Fibroblast of mammary gland (primary cell): Measurements from ENCODE around the gene IFFO2.

Experiments used
- DNase-seq: peaks from one replicate; pipeline ENCODE4 v3.0.0-alpha.2; 2010; ENCODE audit warnings: low read depth
- H3K4me3 ChIP-seq: 2 replicates; pipeline ENCODE4 v1.5.1; 2011; ENCODE audit warnings: low read depth, mild to moderate bottlenecking, low read length, moderate library complexity; ENCODE audit not compliant: control insufficient read depth
- TF ChIP-seq, protein P1 (sequence below): conservative IDR thresholded peaks from 2 replicates; pipeline ENCODE4 v1.5.1; 2011; ENCODE audit warnings: low read depth, low read length, inconsistent platforms; ENCODE audit not compliant: control insufficient read depth, insufficient read depth

Gene IFFO2

DNA sequence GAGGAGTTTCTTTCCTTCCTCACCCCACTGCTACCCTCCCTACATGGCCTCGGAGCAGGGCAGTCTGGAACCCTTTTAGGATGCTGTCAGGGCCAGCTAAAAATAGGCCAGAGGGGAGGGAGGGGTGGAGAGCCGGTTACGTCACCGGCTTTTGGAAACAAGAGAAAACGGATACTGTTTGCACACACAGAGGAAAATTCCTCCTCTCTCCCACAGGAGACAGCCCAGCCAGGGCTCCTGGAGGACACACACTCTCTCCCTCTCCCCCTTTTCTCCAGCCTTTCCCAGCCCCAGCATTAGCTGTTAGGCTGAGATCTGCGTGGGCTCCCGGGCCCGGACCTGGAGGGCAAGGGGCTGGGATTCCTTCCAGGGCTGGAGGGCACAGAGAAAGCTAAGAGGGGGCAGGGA lies 34.2 kb downstream of the IFFO2 start:
- DNase-seq, result peak; percentile 79
- peak overlapping the region; percentile 3 for H3K4me3 ChIP-seq
- TF ChIP-seq, protein P1, sequence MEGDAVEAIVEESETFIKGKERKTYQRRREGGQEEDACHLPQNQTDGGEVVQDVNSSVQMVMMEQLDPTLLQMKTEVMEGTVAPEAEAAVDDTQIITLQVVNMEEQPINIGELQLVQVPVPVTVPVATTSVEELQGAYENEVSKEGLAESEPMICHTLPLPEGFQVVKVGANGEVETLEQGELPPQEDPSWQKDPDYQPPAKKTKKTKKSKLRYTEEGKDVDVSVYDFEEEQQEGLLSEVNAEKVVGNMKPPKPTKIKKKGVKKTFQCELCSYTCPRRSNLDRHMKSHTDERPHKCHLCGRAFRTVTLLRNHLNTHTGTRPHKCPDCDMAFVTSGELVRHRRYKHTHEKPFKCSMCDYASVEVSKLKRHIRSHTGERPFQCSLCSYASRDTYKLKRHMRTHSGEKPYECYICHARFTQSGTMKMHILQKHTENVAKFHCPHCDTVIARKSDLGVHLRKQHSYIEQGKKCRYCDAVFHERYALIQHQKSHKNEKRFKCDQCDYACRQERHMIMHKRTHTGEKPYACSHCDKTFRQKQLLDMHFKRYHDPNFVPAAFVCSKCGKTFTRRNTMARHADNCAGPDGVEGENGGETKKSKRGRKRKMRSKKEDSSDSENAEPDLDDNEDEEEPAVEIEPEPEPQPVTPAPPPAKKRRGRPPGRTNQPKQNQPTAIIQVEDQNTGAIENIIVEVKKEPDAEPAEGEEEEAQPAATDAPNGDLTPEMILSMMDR, result peak; percentile 13

DNA sequence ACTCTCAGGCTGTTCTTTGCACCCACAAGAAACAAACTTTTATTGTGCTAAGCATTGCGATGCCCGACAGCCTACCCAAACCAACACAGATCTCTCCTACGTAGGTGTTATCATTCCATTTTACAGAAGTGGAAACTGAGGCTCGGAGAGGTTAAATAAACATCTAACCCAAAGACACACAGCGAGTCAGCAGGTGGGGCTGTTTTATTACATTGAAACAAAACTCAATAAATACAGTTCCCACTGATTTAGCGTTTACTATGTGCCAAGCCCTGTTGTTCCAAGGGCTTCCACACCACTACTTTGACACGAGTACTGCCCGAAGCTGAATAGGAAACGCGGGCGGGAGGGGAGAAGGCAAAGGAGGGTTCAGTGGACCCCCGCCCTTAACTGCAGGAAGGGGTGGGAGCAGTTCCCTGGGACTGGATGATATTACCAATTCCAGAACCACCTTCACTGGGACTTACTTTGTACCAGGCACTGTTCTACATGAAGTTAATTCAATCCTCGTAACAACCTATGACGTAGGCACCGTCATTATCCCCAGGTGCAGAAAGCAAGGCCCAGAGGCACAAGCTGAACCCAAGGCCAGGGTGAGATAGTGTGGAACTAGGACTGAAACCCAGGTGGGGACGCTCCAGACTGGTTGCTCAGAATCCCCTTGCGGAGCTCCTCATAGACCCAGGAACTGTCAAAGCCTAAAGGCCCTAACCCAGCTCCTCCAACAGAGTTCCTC lies 34.8 kb downstream of the IFFO2 start:
- TF ChIP-seq, protein P1, result peak; percentile 31
- peak; percentile 34 for DNase-seq
- no peak overlapping the region for H3K4me3 ChIP-seq

DNA sequence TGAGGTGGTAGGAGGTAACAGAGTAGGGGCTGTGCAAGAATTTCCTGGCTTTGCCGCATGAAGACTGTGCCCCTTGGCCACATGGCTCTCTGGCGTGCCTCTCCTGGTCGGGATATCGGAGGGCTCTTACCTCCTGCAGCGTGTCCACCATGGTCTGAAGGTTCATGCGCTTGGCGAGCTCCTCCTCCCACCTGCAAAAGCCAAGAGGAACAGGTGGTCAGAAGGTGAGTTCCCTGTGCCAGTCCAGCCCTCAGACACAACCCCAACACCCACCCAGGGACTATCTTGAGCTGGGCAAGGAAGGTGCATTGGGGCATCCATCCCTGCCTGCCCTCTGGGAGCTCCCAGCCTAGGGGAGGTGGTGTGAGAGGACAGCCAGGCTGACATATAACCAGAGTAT lies 35.5 kb downstream of the IFFO2 start:
- no peak for DNase-seq
- TF ChIP-seq, protein P1, result no peak
- H3K4me3 ChIP-seq, result no peak overlapping the region

DNA sequence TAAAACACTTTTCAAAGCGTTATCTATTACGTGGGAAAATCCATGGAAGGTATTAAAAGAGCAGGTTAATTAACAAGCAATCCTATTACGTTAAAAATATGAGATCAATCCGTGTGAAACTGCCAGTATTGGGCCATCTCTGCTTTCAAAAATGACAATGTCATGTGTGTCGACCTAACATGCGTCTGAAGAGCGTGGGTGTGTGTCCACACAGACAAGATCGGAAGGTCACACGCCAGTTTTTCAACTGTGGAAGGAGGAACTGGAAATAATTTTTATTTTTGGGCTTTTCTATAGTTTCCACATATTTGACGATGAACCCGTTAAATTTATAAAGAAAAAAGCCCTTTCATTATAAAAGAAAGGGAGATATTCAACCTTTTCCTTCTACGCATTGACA lies 36.5 kb downstream of the IFFO2 start:
- DNase-seq, result no peak
- H3K4me3 ChIP-seq, result no peak overlapping the region
- TF ChIP-seq, protein P1, result no peak

DNA sequence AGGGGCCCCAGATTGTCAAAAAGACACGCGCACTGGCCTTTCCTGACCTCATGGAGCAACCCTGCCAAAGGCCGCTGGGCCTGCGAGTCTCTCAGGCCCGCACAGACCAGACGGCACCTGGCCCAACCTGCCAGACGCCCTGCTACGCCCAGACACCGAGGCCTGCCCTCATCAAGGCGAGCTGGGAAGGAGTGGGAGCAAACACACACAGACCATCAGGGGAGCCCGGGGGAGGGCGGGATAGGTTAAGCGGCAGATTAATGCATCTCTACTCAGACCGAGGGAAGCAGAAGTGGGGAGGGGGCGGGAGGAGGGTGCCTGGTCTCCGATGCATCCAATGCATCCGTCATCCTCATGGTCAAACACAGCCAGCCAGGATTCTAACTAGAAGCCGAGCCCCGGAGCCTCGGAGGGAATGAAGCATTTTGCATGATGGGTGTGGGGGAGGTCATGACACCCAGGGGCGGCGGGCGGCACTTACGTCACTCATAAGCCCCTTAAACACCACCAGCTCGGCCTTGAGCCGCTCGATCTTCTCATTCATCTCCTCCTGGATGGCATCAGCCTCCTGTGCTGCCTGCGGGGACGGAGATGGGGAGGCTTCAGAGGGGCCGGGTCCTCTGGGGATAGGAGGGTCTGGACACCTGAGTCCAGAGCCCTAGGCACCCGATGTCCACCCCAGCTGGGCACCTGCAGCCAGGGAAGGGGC lies 37.1 kb downstream of the IFFO2 start:
- TF ChIP-seq, protein P1, result no peak
- no peak for DNase-seq

DNA sequence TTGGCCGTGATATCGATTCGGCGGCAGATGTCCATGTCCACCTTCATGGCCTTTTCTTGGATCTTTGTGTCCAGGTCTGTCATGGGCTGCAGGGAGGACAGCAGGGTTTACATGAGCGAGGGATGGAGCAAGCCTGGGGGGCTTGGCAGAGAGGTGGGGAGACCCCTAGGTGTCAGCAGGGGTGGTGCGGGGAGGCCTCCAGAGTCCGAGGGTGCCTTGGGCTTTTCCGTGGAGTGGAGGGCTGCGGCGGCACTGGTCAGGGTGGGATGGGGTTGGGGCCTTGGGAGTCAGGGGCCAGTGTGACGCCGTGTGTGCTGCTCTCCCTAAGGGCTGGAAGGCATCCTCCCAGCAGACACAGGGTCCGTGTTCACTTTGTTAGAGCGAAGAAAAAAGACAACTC lies 38.1 kb downstream of the IFFO2 start:
- H3K4me3 ChIP-seq, result no peak overlapping the region
- TF ChIP-seq, protein P1, result no peak
- DNase-seq, result no peak

More for the DNA sequence above, 37.1 kb downstream of the IFFO2 start:
- no peak overlapping the region for H3K4me3 ChIP-seq
